HuH-7.5 (cell line): ENCODE measurements around the gene NXN.
"Not testable (repeated sequence)": the region's sequence is repeated elsewhere in the genome, so short reads cannot be mapped to it uniquely, and the experiment has no call there.

ENCODE experiments used
- DNase-seq: peaks from one replicate; pipeline ENCODE4 v3.0.0; 2011; ENCODE audit warnings: low spot score

Gene NXN

GRCh38 chr17:861364-861763 lies 118.2 kb downstream of the NXN start:
- DNase-seq = no peak

GRCh38 chr17:860805-861204 lies 118.8 kb downstream of the NXN start:
- DNase-seq = no peak

GRCh38 chr17:859824-860195 lies 119.8 kb downstream of the NXN start:
- DNase-seq = no peak

- DNase-seq = no peak
Measured at GRCh38 chr17:859061-859823, 120.3 kb downstream of the NXN start.

- DNase-seq = no peak
Measured at GRCh38 chr17:856149-856548, 123.4 kb downstream of the NXN start.

GRCh38 chr17:855569-855968 lies 124.0 kb downstream of the NXN start:
- no peak for DNase-seq

GRCh38 chr17:852850-853249 lies 126.7 kb downstream of the NXN start:
- not testable (repeated sequence) for DNase-seq

- DNase-seq = no peak
Measured at GRCh38 chr17:852349-852748, 127.2 kb downstream of the NXN start.

- no peak for DNase-seq
Measured at GRCh38 chr17:851924-852323, 127.7 kb downstream of the NXN start.

- DNase-seq = no peak
Measured at GRCh38 chr17:850851-851763, 128.5 kb downstream of the NXN start.

- DNase-seq = no peak
Measured at GRCh38 chr17:850086-850850, 129.3 kb downstream of the NXN start.

- no peak for DNase-seq
Measured at GRCh38 chr17:848402-848801, 131.2 kb downstream of the NXN start.

GRCh38 chr17:846901-847843 lies 132.4 kb downstream of the NXN start:
- DNase-seq = no peak

GRCh38 chr17:841313-841712 lies 138.3 kb downstream of the NXN start:
- no peak for DNase-seq

GRCh38 chr17:838486-838885 lies 141.1 kb downstream of the NXN start:
- no peak for DNase-seq

- DNase-seq = no peak
Measured at GRCh38 chr17:836151-836550, 143.4 kb downstream of the NXN start.

- not testable (repeated sequence) for DNase-seq
Measured at GRCh38 chr17:835721-836120, 143.9 kb downstream of the NXN start.

GRCh38 chr17:835263-835662 lies 144.3 kb downstream of the NXN start:
- no peak for DNase-seq

- DNase-seq = no peak
Measured at GRCh38 chr17:834136-834535, 145.4 kb downstream of the NXN start.

GRCh38 chr17:830950-831349 lies 148.6 kb downstream of the NXN start:
- DNase-seq = no peak

GRCh38 chr17:830381-830780 lies 149.2 kb downstream of the NXN start:
- DNase-seq = no peak
